Stimulated activated CD8-positive, alpha-beta memory T cell treated with anti-CD3 and anti-CD28 coated beads, Interleukin-7, amount 100 ng/mL, for 24 hours (primary cell): ENCODE measurements around the gene EMP1.

Experiments
- DNase-seq: peaks from one replicate; pipeline ENCODE4 v3.0.0-alpha.2; 2020; ENCODE audit warnings: low read depth

EMP1 gene

GRCh38 chr12:13223179-13223804 is 26.8 kb downstream of the EMP1 start:
- DNase-seq, result no peak

GRCh38 chr12:13223941-13224340 is 27.4 kb downstream of the EMP1 start:
- no peak for DNase-seq

- DNase-seq, result no peak
Measured at GRCh38 chr12:13227191-13227590, 30.7 kb downstream of the EMP1 start.

GRCh38 chr12:13228579-13228978 is 32.1 kb downstream of the EMP1 start:
- no peak for DNase-seq

- DNase-seq, result no peak
Measured at GRCh38 chr12:13229504-13229903, 33.0 kb downstream of the EMP1 start.

- DNase-seq, result no peak
Measured at GRCh38 chr12:13230500-13230899, 34.0 kb downstream of the EMP1 start.

- DNase-seq, result no peak
Measured at GRCh38 chr12:13233830-13234641, 37.5 kb downstream of the EMP1 start.

GRCh38 chr12:13238204-13238603 is 41.7 kb downstream of the EMP1 start:
- no peak for DNase-seq

- DNase-seq, result no peak
Measured at GRCh38 chr12:13241833-13242488, 45.4 kb downstream of the EMP1 start.

GRCh38 chr12:13242936-13243335 is 46.4 kb downstream of the EMP1 start:
- DNase-seq, result no peak

GRCh38 chr12:13243516-13244070 is 47.1 kb downstream of the EMP1 start:
- no peak for DNase-seq

GRCh38 chr12:13247596-13247995 is 51.1 kb downstream of the EMP1 start:
- DNase-seq, result no peak

- no peak for DNase-seq
Measured at GRCh38 chr12:13248964-13249363, 52.4 kb downstream of the EMP1 start.

- DNase-seq, result no peak
Measured at GRCh38 chr12:13250416-13250815, 53.9 kb downstream of the EMP1 start.

- DNase-seq, result no peak
Measured at GRCh38 chr12:13251521-13251920, 55.0 kb downstream of the EMP1 start.

GRCh38 chr12:13252024-13252423 is 55.5 kb downstream of the EMP1 start:
- DNase-seq, result no peak

GRCh38 chr12:13252616-13253015 is 56.1 kb downstream of the EMP1 start:
- DNase-seq, result no peak

GRCh38 chr12:13253966-13254760 is 57.6 kb downstream of the EMP1 start:
- no peak for DNase-seq

- DNase-seq, result peak; percentile 65
Measured at GRCh38 chr12:13255792-13256691, 59.5 kb downstream of the EMP1 start.

GRCh38 chr12:13256692-13257045 is 60.1 kb downstream of the EMP1 start:
- no peak for DNase-seq

- no peak for DNase-seq
Measured at GRCh38 chr12:13257356-13257875, 60.9 kb downstream of the EMP1 start.
